Liver (tissue), 3 donors: ENCODE measurements around the gene LPIN3.

ENCODE experiments used
- ATF3 ChIP-seq: IDR thresholded peaks from 2 replicates; pipeline ENCODE4 v1.6.1; 2016; ENCODE audit warnings: antibody characterized with exemption
- CTCF ChIP-seq: fragments of 150-350 bp; IDR thresholded peaks from 2 replicates; pipeline ENCODE4 v1.5.1; 2017; ENCODE audit warnings: improper control_type of control experiment, low read depth, low read length; ENCODE audit not compliant: missing input control
- EGR1 ChIP-seq, 2 donors: IDR thresholded peaks; 2 replicates each; pipeline ENCODE4 v1.6.1; 2016 to 2018; ENCODE audit warnings: antibody characterized with exemption in 2 of 2, low read depth in 2 of 2
- FOXA1 ChIP-seq: IDR thresholded peaks from 2 replicates; pipeline ENCODE4 v1.6.1; 2016; ENCODE audit warnings: antibody characterized with exemption
- GABPA ChIP-seq, 2 donors: IDR thresholded peaks in 1 of 2; conservative IDR thresholded peaks in 1 of 2; 2 replicates each; pipeline ENCODE4 v1.6.1; 2016; ENCODE audit warnings: antibody characterized with exemption in 2 of 2, mild to moderate bottlenecking in 1 of 2, moderate library complexity in 1 of 2
- JUND ChIP-seq, 2 donors: IDR thresholded peaks; 2 replicates each; pipeline ENCODE4 v1.6.1; 2016; ENCODE audit warnings: antibody characterized with exemption in 2 of 2
- MAX ChIP-seq: IDR thresholded peaks from 2 replicates; pipeline ENCODE4 v1.6.1; 2016; ENCODE audit warnings: antibody characterized with exemption
- RAD21 ChIP-seq, 2 donors: IDR thresholded peaks; 2 replicates each; pipeline ENCODE4 v1.6.1; 2016; ENCODE audit warnings: antibody characterized with exemption in 2 of 2, mild to moderate bottlenecking in 2 of 2
- REST ChIP-seq: IDR thresholded peaks from 2 replicates; pipeline ENCODE4 v1.6.1; 2016; ENCODE audit warnings: antibody characterized with exemption, mild to moderate bottlenecking
- RXRA ChIP-seq, 2 donors: IDR thresholded peaks; 2 replicates each; pipeline ENCODE4 v1.6.1; 2017 to 2018; ENCODE audit warnings: antibody characterized with exemption in 2 of 2, mild to moderate bottlenecking in 1 of 2
- TAF1 ChIP-seq: conservative IDR thresholded peaks from 2 replicates; pipeline ENCODE4 v1.6.1; 2016; ENCODE audit warnings: antibody characterized with exemption, mild to moderate bottlenecking
- YY1 ChIP-seq: IDR thresholded peaks from 2 replicates; pipeline ENCODE4 v1.6.1; 2016; ENCODE audit warnings: antibody characterized with exemption, mild to moderate bottlenecking
- ZBTB33 ChIP-seq: IDR thresholded peaks from 2 replicates; pipeline ENCODE4 v1.6.1; 2016; ENCODE audit warnings: antibody characterized with exemption
- donor health status: healthy.
- donor health status: healthy.

GRCh38 chr20:41317546-41318270, 22.9 kb upstream of the LPIN3 start, which contains the start of gene ZHX3:
- no peak for TF ChIP-seq CTCF
- no peak for TF ChIP-seq TAF1
- no peak for TF ChIP-seq FOXA1
- TF ChIP-seq JUND (IDR thresholded peaks at IDR 0.05) = no peak
- TF ChIP-seq MAX = no peak
- peak; percentile 28 to 30 for TF ChIP-seq RXRA (IDR thresholded peaks at IDR 0.05)
- no peak for TF ChIP-seq YY1
- TF ChIP-seq ZBTB33 = no peak
- no peak for TF ChIP-seq REST
- no peak for TF ChIP-seq ATF3
- peak in 1 of 2 donors; percentile 16 for TF ChIP-seq RAD21 (IDR thresholded peaks at IDR 0.05)
- TF ChIP-seq EGR1 (IDR thresholded peaks at IDR 0.05; ENCODE audit: low read depth in 2 of 2) = no peak
- no peak for TF ChIP-seq GABPA (IDR thresholded peaks at IDR 0.05 in 1 of 2, conservative IDR thresholded peaks at IDR 0.05 in 1 of 2)
